C4-2B (cell line): Measurements from ENCODE around the gene LYSMD3.

Source experiments
- CTCF ChIP-seq: fragments of 450-650 bp; conservative IDR thresholded peaks from 2 replicates; pipeline ENCODE4 v1.5.1; 2017; ENCODE audit warnings: mild to moderate bottlenecking
- ZFX ChIP-seq: fragments of 450-650 bp; IDR thresholded peaks from 2 replicates; pipeline ENCODE4 v1.6.1; 2017

- TF ChIP-seq CTCF (no peak), ZFX (no peak)
These were observed 53.9 kb downstream of the LYSMD3 start for GRCh38 chr5:90475436-90475980.
